HG02759 (cell line): ENCODE data around the gene OXGR1.
"Not testable (repeated sequence)": the region's sequence is repeated elsewhere in the genome, so short reads cannot be mapped to it uniquely, and the experiment has no call there.

ENCODE experiments used
- ATAC-seq: cut with Tn5 transposase; IDR thresholded peaks from one replicate; pipeline ENCODE4 v1.9.1; 2021; ENCODE audit warnings: mild to moderate bottlenecking, moderate library complexity; ENCODE audit not compliant: unreplicated experiment

Gene OXGR1

GRCh38 chr13:97005625-97006262 is 11.5 kb upstream of the OXGR1 start:
- ATAC-seq = no peak

DNA sequence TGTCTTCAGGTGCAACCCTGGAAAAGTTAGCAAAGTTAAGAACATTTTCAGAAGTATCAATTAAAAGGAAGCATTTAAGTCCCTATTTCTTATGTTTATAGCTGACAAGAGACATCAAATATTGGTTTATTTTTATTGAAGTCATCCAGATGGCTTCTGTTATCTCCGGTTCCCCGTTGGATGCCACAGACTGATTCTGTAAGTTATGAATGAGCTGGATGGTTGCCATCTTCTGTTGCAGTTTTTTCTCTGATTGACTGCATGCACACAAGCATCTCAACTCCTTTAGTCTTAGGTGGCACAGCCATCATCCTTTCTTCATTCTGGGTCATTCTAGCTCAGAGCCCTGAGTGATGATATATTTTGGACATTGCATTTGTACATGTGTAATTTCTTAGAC is 10.6 kb upstream of the OXGR1 start:
- ATAC-seq = no peak

GRCh38 chr13:97004096-97004876 is 10.0 kb upstream of the OXGR1 start:
- no peak for ATAC-seq

DNA sequence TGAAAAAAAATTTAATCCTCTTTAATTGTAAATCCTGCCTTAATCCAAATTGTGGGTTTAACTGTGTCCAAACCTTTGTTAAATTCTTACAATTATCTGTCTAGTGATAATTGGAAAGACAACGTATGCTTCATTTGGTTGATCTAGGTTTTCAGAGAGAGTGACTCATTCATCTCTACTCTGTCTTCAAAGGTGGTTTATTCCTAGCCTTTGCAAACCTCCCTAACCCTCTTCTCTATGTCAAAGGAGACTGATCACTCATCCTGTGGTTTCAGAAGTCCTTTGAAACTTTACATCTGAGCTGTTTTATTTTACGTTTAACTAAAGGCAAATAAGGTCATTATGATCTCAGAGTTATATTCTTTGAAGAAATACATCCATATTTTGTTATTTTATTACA is 8.8 kb upstream of the OXGR1 start:
- no peak for ATAC-seq

DNA sequence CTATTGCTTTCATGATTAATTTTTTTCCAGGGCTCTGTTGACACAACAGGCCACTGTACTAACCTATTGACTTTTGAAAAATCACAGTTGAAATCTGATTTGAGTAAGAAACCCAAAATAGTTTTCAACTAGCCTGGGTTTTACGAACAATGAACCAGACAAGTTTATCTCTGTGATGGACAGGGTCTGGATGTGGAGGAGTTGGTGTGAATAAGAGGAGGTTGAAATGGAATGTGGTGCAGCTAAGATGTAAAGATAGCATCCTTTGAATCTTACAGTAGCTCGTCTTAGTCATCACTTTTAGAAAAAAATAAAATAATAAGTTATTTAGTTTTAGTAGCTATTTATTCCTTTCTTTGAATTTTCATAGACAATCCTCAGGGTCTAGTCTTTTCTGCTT is 8.3 kb upstream of the OXGR1 start:
- no peak for ATAC-seq

GRCh38 chr13:97001636-97002035 is 7.4 kb upstream of the OXGR1 start:
- ATAC-seq = no peak

DNA sequence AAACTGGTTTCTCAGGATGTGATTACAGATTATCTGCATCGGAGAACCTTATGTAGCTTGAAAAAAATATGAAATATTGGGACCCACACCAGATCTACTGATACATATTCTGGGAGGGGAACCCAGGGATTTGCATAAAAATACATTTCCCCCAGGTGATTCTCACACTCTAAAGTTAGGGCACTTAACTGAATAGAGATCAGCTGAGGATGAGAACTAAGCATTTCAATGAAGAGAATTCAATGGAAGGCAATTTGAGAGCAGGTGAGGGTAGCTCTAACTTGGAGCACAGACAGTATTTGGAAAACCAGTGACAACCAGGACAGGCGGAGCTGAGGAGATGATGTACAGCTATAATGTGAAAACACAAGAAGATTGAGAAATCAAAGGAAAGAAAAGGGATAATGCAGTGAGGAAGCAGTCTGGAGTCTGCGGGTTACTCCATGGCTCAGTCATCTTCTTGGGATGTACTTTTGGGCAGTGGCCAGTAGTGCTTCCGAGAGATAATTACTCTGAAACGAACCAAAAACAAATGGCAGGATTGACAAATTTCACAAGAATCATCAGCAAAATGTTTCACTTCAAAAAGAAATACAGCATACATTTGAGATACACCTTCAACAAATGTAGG is 6.1 kb upstream of the OXGR1 start:
- ATAC-seq = no peak

DNA sequence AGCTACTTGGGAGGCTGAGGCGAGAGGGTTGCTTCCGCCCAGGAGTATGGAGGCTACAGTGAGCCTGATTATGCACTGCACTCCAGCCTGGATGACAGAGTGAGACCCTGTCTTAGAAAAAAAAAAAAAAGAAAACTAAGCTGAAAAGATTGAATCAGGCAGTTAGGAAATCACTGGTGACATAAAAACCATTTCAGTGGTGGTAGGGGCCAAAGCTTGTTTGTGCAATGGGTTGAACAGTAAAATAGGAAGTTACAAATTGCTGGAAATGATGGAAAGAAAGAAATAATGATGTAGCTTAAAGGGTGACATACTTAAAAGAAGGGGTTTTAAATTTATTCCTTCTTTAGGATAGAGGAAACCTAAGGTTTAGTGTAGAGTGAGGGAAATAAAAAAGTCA is 4.8 kb upstream of the OXGR1 start:
- no peak for ATAC-seq

DNA sequence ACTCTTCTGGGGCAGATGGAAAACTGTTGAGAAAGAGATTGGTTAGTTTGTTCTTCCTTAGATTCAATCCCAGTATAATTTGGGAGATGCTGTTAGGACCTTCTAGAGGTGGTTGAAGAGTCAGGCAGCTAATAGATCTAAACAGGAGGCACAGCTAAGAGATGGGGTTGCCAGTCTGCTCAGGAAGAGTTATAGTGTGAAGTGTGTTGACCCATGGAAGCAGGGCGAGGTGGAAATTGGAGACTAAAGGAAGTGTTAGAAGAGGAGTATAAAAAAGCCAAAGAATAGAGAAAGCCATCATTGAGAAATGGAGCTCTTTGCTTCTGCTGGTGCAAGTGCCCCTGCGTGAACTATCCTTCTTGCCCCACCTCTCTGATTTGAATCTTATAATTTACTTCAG is 3.8 kb upstream of the OXGR1 start:
- no peak for ATAC-seq

GRCh38 chr13:96996886-96997285 is 2.6 kb upstream of the OXGR1 start:
- no peak for ATAC-seq

DNA sequence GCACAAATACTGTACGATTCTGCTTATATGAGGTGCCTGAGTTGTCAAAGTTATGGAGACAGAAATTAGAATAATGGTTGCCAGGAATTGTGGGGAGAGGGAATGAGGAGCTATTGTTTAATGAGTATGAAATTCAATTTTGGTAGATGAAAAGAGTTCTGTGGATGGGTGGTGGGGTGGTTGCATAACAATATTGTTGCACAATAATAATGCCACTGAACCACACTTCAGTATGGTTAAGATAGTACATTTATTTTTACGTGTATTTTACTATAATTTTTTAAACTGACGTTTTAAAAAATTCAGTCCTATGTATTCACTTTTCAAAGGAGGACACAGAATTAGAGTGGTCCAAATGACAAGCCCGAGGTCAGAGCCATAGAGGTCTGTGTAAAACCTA is 1.8 kb upstream of the OXGR1 start:
- ATAC-seq = no peak

DNA sequence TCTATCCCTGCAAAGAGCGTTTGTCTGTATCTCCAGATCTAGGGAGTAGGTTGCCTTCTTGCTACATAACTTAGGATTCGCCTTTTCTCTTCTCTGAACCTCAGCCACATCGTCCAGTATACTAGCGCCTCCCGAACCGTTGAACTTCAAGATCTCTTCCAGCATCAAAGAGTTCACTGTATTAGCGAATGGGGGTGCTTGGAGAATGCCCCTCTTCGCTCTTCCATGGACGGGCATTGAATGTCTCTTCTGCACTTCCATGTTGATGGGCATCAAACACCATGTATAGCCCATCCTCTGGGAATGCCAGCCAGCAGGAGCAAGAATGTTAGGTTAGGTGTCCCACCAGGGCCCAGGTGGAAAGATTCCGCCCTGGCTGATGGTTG is 575 bp upstream of the OXGR1 start:
- no peak for ATAC-seq

DNA sequence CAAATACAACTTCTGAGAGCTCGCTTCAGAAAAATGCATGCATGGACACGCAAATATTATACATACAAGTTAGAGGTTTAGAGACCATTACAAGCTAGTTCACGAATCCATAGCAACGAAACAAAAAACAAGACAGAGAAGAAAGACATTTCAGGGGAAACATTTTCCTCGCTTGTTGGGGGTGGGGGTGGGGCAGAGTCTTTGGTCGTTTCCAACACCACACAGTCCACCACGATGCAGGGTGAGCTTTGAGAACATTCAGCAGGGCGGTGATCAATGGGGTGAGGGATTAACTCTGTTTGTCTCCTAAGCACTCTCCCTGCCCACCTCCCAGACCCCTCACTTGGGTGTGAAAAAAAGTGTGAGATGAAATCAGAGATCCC is 651 bp downstream of the OXGR1 start:
- no peak for ATAC-seq

DNA sequence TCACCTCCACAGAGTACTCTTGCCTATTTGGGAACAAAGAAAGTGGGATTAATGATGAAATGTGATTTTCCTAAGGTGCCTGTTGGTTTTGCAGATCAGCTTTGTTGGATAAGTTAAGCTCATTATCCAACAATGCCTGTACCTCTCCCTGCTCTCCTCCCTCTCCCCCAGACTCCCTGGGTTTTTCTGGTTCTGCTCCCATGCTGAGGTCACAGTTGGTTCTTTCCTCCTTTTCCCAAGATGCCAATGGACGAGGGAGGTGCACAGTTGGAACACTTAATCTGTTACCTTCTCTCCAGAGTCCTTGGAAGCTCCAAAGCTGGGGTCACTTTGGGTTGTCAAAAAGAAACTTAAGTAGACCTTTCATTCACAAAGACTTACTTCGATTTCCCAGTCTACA is 1.6 kb downstream of the OXGR1 start:
- no peak for ATAC-seq

DNA sequence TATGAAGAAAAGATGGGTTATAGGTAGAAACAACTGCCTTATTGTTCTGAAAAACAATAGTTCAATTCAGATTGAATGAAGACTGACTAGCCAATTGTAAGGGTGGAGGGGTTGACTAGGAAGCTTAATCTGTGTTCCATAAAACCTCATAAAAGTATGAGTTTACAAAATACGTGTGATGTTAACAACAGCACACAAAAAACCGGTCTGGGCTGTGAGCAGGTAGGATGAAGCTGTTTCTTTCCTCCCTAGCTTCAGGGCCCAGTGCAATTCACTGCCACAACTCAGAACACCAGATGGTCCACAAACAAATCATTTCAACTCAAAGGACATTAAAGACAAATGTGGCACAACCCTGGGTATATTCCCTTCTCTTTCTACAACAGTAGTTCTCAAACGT is 3.2 kb downstream of the OXGR1 start:
- ATAC-seq = no peak

DNA sequence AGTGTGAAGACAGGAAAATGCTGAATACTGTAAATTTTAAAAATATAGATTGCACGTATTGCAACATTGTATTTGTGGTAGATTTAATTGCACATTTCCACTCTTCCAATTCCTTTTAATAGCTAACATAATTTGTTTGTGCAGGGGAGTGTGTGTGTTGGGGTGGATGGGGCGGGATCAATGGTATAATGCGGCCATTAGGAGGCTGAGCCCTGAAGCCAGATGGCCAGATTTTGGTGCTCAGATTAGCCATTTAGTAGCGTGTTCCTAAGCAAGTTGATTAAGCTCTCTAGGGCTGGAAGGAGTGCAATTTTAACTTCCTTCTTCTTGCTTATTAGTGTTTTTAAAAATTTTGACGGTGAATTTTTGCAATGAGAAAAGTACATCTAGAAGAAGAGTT is 5.8 kb downstream of the OXGR1 start:
- no peak for ATAC-seq

GRCh38 chr13:96984051-96984508 is 10.2 kb downstream of the OXGR1 start:
- peak; percentile 100 for ATAC-seq

DNA sequence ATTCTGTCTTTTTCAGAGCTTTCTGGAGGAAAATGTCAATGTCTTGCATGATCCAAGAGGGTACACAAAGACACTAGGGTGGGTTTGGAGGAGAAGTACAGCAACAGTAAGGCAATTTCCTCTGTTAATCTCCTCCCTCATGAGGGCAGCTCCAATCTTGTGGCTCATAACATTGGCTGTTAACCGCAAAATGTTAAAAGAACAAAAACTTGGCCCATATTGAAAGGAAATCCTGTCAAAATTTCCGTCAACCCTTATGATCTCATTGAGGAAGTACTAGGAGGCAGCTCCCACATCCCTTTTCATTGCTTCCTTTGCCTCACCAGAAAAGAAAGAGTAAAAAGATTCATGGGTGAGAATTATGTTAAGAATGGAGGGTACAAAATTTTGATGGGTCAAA is 11.6 kb downstream of the OXGR1 start:
- ATAC-seq = no peak

GRCh38 chr13:96979861-96980260 is 14.4 kb downstream of the OXGR1 start:
- not testable (repeated sequence) for ATAC-seq

DNA sequence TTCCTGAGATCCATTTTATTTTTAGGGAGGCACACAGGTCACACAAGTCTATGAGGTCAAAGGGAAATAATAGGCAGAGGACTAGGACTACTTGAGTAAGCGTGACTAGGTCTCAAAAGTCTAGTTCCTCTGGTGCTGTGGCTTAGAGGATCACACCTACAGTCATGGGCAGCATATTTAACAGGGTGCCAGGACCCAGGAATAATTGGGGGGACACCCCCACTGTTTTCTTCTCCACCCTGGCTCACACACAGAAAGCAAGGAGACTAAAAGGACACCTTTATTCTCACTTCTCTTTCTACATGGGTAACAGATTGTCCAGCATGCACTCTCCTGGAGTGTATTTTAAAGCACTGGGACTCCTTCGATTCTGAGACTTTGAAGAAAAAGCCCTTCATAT is 26.2 kb downstream of the OXGR1 start:
- ATAC-seq = no peak

DNA sequence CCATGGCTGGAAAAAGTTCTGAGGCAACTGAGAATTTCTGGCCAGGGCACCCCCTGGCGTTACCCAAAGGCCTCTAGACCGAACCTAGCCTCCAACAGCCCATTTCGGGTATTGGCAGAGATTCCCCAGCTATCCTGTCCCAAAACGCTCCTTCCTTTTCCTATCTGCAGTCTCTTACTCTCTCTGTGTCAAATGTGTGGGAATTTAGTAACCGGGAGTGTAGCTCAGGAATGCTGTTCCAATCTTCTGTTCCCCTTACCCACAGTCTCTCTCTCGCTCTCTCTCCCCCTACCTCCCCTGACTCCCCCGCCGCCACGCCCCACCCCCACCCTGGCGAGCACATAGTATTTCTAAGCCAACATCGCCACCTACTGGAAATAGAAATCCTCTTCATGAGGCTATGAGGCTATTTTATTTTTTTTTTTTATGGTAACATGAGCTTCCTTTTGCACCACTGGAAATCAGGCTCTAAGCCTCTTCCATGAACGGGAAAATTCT is 27.0 kb downstream of the OXGR1 start:
- no peak for ATAC-seq
